Measurements from ENCODE around the gene MCCC1.
"Not testable (repeated sequence)": the region's sequence is repeated elsewhere in the genome, so short reads cannot be mapped to it uniquely, and the experiment has no call there.

The MCCC1 gene

GRCh38 chr3:183120538-183121215 lies 21.4 kb upstream of the MCCC1 start:
- no peak overlapping the region for H3K4me3 ChIP-seq (replicated peaks in 1 of 2; ENCODE audit: low read depth in 2 of 2, low read length in 2 of 2)
- TF ChIP-seq CTCF (IDR thresholded peaks at IDR 0.05; ENCODE audit: low read depth, low read length) = no peak
- DNase-seq (ENCODE audit: low read depth in 2 of 2) = no peak

- no peak for DNase-seq (ENCODE audit: low read depth in 2 of 2)
- H3K4me3 ChIP-seq (replicated peaks in 1 of 2; ENCODE audit: low read depth in 2 of 2, low read length in 2 of 2) = no peak overlapping the region
- TF ChIP-seq CTCF (IDR thresholded peaks at IDR 0.05; ENCODE audit: low read depth, low read length) = no peak
These were observed 17.8 kb upstream of the MCCC1 start for GRCh38 chr3:183117056-183117455.

- no peak for TF ChIP-seq CTCF (IDR thresholded peaks at IDR 0.05; ENCODE audit: low read depth, low read length)
- no peak overlapping the region for H3K4me3 ChIP-seq (replicated peaks in 1 of 2; ENCODE audit: low read depth in 2 of 2, low read length in 2 of 2)
- DNase-seq (ENCODE audit: low read depth in 2 of 2) = no peak
These were observed 16.8 kb upstream of the MCCC1 start for GRCh38 chr3:183116025-183116614.

- H3K4me3 ChIP-seq (replicated peaks in 1 of 2; ENCODE audit: low read depth in 2 of 2, low read length in 2 of 2) = no peak overlapping the region
- no peak for TF ChIP-seq CTCF (IDR thresholded peaks at IDR 0.05; ENCODE audit: low read depth, low read length)
- no peak for DNase-seq (ENCODE audit: low read depth in 2 of 2)
These were observed 15.3 kb upstream of the MCCC1 start for GRCh38 chr3:183114384-183115178.

GRCh38 chr3:183109847-183110246 lies 10.6 kb upstream of the MCCC1 start:
- H3K4me3 ChIP-seq (replicated peaks in 1 of 2; ENCODE audit: low read depth in 2 of 2, low read length in 2 of 2); DNase-seq (ENCODE audit: low read depth in 2 of 2): not testable (repeated sequence)

- no peak overlapping the region for H3K4me3 ChIP-seq (replicated peaks in 1 of 2; ENCODE audit: low read depth in 2 of 2, low read length in 2 of 2)
- DNase-seq (ENCODE audit: low read depth in 2 of 2) = no peak
- no peak for TF ChIP-seq CTCF (IDR thresholded peaks at IDR 0.05; ENCODE audit: low read depth, low read length)
These were observed 9.2 kb upstream of the MCCC1 start for GRCh38 chr3:183108470-183108869.

GRCh38 chr3:183108001-183108449 lies 8.7 kb upstream of the MCCC1 start:
- no peak for TF ChIP-seq CTCF (IDR thresholded peaks at IDR 0.05; ENCODE audit: low read depth, low read length)
- peak; percentile 24 to 43 for DNase-seq (ENCODE audit: low read depth in 2 of 2)
- no peak overlapping the region for H3K4me3 ChIP-seq (replicated peaks in 1 of 2; ENCODE audit: low read depth in 2 of 2, low read length in 2 of 2)

GRCh38 chr3:183107372-183107771 lies 8.1 kb upstream of the MCCC1 start:
- not testable (repeated sequence) for DNase-seq (ENCODE audit: low read depth in 2 of 2); H3K4me3 ChIP-seq (replicated peaks in 1 of 2; ENCODE audit: low read depth in 2 of 2, low read length in 2 of 2)
